Adrenal gland (tissue), 12 donors: ENCODE measurements around the gene PRM1. TPM values are rescaled to one million over a fixed set of nuclear protein-coding genes. Genes with fewer than 3 reads are reported as not detected.

Experiments used
- DNase-seq, 7 donors: peaks; one replicate each; pipeline ENCODE4 v3.0.0-alpha.2; 2019 to 2020
- H3K27ac ChIP-seq, 5 donors: fragments of 200-600 bp; sonication (generic) in 4 of 5; 1 replicate in 3 of 5; 2 replicates in 2 of 5; pipeline versions ENCODE4 v1.5.1 to v1.8.0; 2016 to 2020; ENCODE audit warnings: mild to moderate bottlenecking in 1 of 5
- H3K27me3 ChIP-seq: fragments of 200-600 bp; 2 replicates; pipeline ENCODE4 v1.8.0; 2021
- H3K36me3 ChIP-seq, 2 donors: fragments of 200-600 bp; replicated peaks in 1 of 2; 1 replicate in 1 of 2; 2 replicates in 1 of 2; pipeline versions ENCODE4 v1.5.1 to v1.8.0; 2018 to 2022
- H3K4me1 ChIP-seq, 2 donors: fragments of 200-600 bp; replicated peaks in 1 of 2; 1 replicate in 1 of 2; 2 replicates in 1 of 2; pipeline versions ENCODE4 v1.5.1 to v1.8.0; 2018 to 2021
- H3K4me3 ChIP-seq, 4 donors: fragments of 200-600 bp; sonication (generic) in 3 of 4; one replicate each; pipeline ENCODE4 v1.5.1; 2016 to 2018
- H3K9me3 ChIP-seq, 3 donors: fragments of 200-600 bp; sonication (generic) in 1 of 3; replicated peaks in 1 of 3; 1 replicate in 2 of 3; 2 replicates in 1 of 3; pipeline versions ENCODE4 v1.5.1 to v1.8.0; 2016 to 2021
- CTCF ChIP-seq, 6 experiments: fragments of 450-650 bp in 4 of 6; fragments of 200-600 bp in 2 of 6; sonication (generic) in 1 of 6; IDR thresholded peaks; 1 replicate in 5 of 6; 2 replicates in 1 of 6; pipeline versions ENCODE4 v1.5.1 to v1.8.0; 2016 to 2021; ENCODE audit warnings: antibody characterized with exemption in 6 of 6, mild to moderate bottlenecking in 2 of 6, moderate library complexity in 1 of 6
- POLR2A ChIP-seq, 2 donors: fragments of 450-650 bp; IDR thresholded peaks; one replicate each; pipeline ENCODE4 v1.6.1; 2017; ENCODE audit warnings: antibody characterized with exemption in 2 of 2, mild to moderate bottlenecking in 2 of 2, moderate library complexity in 1 of 2
- WGBS, 4 donors: extraction: QIAGEN DNeasy Blood & Tissue Kit in 2 of 4; methylation state at CpG; one replicate each; pipeline versions ENCODE4 v1.1.5 to v1.1.7; 2013 to 2017; 5-methylcytosine and 5-hydroxymethylcytosine counted together
- intact Hi-C, 2 donors: fragments of 100-400 bp; cut with DNase I; formaldehyde crosslinking; loops; one replicate each; pipeline versions ENCODE4 v1.14.1 to v1.15.0; 2022 to 2023
- polyA plus RNA-seq, 3 donors: library from polyadenylated mRNA; stranded (reverse); fragments of 200-250 nt in 2 of 3; fragments of 350-450 nt in 1 of 3; fragmentation: Illumina TruSeq in 1 of 3; extraction: RNeasy Lipid Tissue Mini Kit (QIAGEN cat#74804) in 1 of 3; gene quantifications; one replicate each; pipeline ENCODE4 v1.2.3, GENCODE V29; 2013 to 2014
- total RNA-seq, 9 donors: library from RNA; depleted of rRNA in 4 of 9; stranded (reverse); fragments of >200 nt in 4 of 9; fragments of 120-200 nt in 1 of 9; fragmentation: NEBNext Ultra II Directional in 1 of 9; extraction: Animal tissue kit (Norgen Biotek cat#: 25700) in 1 of 9; gene quantifications; one replicate each; pipeline versions ENCODE4 v1.1.0 to v1.2.4, GENCODE V29; 2013 to 2023
- donor health status: healthy with polysubstance abuse.
- donor health status: Bipolar disorder and iron deficiency.
- donor health status: DM: yes; HTN: yes; CAD: no.
- donor health status: DM: no; HTN: no; CAD: no.
- donor health status: DM: no; HTN: no; CAD: no.
- donor health status: DM: yes; HTN: yes; CAD: no.

The PRM1 gene
- total and polyA plus RNA-seq, 12 donors, result not detected

- H3K4me1 ChIP-seq, result peaks cover 0 to 20% of the 10 kb centered on the region in 2 donors
- intact Hi-C loops, result loop anchor here (10.0 kb wide), 2 partner anchors 102 to 118 kb away; no protein-coding TSS in a partner anchor
- H3K36me3 ChIP-seq, result no peaks in the 10 kb centered on the region
- no peak overlapping the region for H3K27ac ChIP-seq
- 89 to 97% (median 90%) methylated on average over 8 of the region's 8 CpGs for WGBS, 4 donors
- H3K9me3 ChIP-seq, result no peaks in the 10 kb centered on the region
- no peaks in the 10 kb centered on the region for H3K27me3 ChIP-seq
- TF ChIP-seq CTCF (IDR thresholded peaks at IDR 0.05) (no peak), POLR2A (IDR thresholded peaks at IDR 0.05) (no peak)
- no peak for DNase-seq
- no peak overlapping the region for H3K4me3 ChIP-seq
Observed at GRCh38 chr16:11252482-11252931, 28.6 kb downstream of the PRM1 start.

DNA sequence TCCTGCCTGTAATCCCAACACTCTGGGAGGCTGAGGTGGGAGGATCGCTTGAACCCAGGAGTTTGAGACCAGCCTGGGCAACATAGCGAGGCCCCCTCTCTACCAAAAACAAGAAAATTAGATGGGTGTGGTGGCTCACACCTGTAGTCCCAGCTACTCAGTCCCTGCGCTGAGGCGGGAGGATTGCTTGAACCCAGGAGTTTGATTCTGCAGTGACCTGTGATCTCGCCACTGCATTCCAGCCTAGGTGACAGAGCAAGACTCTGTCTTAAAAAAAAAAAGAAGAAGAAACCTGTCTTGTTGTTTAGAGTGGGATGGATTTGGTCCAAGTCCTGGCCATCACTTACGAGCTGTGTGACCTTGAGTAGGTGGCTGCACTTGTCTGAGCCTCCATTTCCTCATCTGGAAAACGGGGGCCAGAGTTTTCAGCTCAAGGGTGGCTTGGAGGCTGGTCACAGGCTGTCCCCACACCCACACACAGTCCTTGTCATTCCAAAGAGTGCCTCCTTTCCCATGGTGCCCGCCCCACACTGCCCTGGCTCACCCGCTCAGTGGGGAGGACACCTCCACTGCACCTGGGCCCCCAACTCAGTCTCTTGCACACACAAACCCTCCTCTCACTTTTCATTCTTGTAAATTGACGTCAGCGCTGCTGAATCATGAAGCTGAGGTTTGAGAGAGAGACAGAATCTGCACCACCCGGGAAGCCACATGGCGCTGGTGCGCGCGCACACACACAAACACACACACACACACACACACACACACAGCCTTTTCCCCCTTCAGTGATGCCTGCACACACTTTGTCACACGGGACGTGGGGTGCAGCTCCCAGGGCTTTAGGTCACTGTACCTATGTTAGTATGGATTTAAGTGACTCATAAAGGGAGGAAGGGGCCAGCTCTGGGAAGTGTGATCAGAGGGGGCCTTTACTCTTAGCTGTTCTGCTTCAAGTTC lies 29.3 kb downstream of the PRM1 start:
- H3K4me1 ChIP-seq, result peaks cover 0 to 12% of the 10 kb centered on the region in 2 donors
- H3K27ac ChIP-seq, result no peak overlapping the region
- no peaks in the 10 kb centered on the region for H3K9me3 ChIP-seq
- no peaks in the 10 kb centered on the region for H3K36me3 ChIP-seq
- TF ChIP-seq POLR2A (IDR thresholded peaks at IDR 0.05), result no peak
- no peak for TF ChIP-seq CTCF (IDR thresholded peaks at IDR 0.05)
- H3K27me3 ChIP-seq, result no peaks in the 10 kb centered on the region
- intact Hi-C loops, result loop anchor here (10.0 kb wide), 2 partner anchors 103 to 117 kb away; no protein-coding TSS in a partner anchor
- no peak for DNase-seq
- 79 to 85% (median 82%) methylated on average over 16 to 18 of the region's 18 CpGs for WGBS, 4 donors
- H3K4me3 ChIP-seq, result no peak overlapping the region

- DNase-seq, result no peak
- H3K27me3 ChIP-seq, result no peaks in the 10 kb centered on the region
- no peak overlapping the region for H3K4me3 ChIP-seq
- TF ChIP-seq POLR2A (IDR thresholded peaks at IDR 0.05), result no peak
- TF ChIP-seq CTCF (IDR thresholded peaks at IDR 0.05), result no peak
- H3K9me3 ChIP-seq, result no peaks in the 10 kb centered on the region
- no peaks in the 10 kb centered on the region for H3K36me3 ChIP-seq
- peaks cover 0 to 12% of the 10 kb centered on the region in 2 donors for H3K4me1 ChIP-seq
- H3K27ac ChIP-seq, result no peak overlapping the region
- 94 to 97% (median 96%) methylated on average over 10 of the region's 10 CpGs for WGBS, 4 donors
- intact Hi-C loops, result loop anchor here (10.0 kb wide), 2 partner anchors 104 to 116 kb away; no protein-coding TSS in a partner anchor
Observed at GRCh38 chr16:11250786-11251524, 30.2 kb downstream of the PRM1 start.
